ENCODE measurements around the gene NOX5.
"Not testable (repeated sequence)": the region's sequence is repeated elsewhere in the genome, so short reads cannot be mapped to it uniquely, and the experiment has no call there.

NOX5 gene

GRCh38 chr15:69060744-69061143 lies 46.2 kb downstream of the NOX5 start:
- DNase-seq, result no peak

GRCh38 chr15:69061414-69061842 lies 46.9 kb downstream of the NOX5 start:
- no peak for DNase-seq

- no peak for DNase-seq
Observed at GRCh38 chr15:69064649-69065048, 50.2 kb downstream of the NOX5 start.

DNA sequence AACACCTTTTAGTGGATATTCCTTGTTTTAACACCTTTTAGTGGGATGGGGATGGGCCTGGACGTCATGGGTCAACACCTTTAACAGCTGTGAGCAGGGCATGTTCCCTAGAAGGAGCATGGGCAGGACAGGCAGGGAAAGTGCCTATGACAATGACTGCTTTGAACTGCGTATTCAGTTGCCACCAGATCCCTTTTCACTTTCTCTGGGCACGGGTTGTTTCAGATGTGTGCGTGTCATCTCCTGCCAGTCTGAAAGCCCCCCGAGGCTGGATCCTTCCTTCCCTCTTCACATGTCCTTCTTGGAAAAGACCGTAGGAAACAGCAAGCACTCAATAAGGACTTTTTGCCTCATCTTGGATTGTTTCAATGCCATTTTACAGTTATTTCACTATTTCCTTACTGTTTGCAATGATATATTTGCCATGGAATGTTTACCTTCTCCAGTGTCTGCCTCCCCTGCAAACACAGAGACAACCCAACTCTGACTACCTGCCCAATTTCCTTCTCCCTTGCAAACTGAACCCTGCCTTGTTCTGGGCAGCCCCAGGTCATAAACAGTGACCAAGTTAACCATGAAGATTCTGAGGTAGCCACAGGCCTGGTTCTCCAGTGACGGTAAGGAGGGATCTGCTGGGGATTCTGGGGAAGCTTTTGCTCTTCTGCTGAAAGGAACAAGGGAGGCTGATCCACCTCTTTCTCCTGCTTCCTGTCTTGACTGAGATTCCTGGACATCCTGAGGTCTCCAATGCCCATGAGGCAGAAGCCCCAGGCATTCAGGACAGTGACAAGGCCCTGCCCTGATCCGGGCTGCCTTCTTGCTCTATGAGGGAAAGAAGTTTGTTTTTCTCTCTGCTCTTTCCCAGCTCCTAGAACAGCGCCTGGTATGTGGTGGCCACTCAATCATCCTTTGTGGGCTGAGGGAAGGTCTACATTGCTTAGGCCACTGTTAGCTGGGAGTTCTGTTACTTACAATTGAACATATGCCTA lies 51.8 kb downstream of the NOX5 start:
- no peak for DNase-seq

DNA sequence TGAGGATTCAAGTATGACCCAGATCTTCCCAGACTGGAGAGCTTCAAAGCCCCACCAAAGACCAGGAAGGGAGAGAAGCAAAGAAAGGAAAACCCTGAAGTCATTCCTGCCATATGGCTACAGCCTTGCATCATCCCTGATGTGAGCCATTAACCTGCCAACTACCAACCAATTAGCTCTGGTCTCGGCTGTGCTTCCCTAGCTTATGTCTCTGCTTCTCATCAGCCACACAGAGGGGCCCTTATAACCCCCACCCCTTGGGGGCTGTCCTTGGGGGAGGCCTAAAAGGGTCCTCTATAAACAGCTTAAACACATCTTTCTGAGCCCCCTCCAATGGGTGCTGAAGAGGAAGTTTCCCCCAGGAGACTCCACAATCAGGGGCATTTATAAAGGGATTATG lies 52.8 kb downstream of the NOX5 start:
- DNase-seq, result no peak

- DNase-seq, result no peak
Observed at GRCh38 chr15:69068157-69068556, 53.7 kb downstream of the NOX5 start.

DNA sequence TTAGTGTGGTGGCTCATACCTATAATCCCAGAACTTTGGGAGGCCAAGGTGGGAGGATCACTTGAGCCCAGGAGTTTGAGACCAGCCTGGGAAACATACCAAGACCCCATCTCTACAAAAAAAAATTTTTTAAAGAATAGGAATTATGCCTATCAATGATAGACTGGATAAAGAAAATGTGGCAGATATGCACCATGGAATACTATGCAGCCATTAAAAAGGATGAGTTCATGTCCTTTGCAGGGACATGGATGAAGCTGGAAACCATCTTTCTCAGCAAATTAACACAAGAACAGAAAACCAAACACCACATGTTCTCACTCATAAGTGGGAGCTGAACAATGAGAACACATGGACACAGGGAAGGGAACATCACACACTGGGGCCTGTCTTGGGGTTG lies 54.8 kb downstream of the NOX5 start:
- not testable (repeated sequence) for DNase-seq

- DNase-seq, result no peak
Observed at GRCh38 chr15:69069996-69070395, 55.5 kb downstream of the NOX5 start.

GRCh38 chr15:69070396-69070795 lies 55.9 kb downstream of the NOX5 start:
- no peak for DNase-seq

- no peak for DNase-seq
Observed at GRCh38 chr15:69071260-69071659, 56.8 kb downstream of the NOX5 start.

GRCh38 chr15:69072906-69073305 lies 58.4 kb downstream of the NOX5 start:
- no peak for DNase-seq

DNA sequence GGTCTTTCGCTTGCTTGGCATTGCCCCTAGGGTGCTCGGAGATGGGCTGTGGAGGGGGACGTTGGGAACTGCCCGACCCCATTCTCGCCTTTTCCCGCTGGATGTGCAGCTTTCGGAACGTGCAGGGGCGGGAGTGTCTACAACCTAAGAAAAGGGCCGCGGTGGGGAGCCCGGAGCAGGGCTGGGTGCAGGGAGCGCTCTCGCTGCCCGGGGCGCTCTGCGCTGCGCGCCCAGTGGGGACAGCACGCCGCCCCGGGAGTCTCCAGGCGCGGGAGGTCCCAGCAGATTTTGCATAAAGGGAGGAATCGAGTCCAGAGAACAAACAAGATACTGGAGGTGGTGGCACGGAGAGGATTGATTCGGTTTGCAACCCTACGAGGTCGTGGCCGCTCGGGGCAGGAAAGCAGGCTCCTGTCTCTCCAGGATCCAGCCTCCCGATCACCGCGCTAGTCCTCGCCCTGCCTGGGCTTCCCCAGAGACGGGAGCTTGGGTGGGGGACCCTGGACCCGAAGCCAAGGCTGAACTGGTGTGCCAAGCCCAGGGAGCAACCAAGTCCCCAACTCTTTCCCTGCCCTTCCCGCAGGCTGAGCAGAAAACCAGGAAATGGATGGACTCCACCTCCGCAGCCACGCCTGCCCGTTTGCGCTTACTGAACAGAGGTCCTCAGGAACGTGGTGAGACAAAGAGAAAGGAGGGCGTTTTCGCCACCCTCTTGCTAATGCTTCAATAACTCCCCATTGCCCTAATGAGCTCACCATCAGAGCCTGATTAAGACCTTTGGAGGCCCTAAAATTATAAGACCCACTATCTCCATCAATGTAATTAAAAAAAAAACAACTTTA lies 59.7 kb downstream of the NOX5 start:
- no peak for DNase-seq

DNA sequence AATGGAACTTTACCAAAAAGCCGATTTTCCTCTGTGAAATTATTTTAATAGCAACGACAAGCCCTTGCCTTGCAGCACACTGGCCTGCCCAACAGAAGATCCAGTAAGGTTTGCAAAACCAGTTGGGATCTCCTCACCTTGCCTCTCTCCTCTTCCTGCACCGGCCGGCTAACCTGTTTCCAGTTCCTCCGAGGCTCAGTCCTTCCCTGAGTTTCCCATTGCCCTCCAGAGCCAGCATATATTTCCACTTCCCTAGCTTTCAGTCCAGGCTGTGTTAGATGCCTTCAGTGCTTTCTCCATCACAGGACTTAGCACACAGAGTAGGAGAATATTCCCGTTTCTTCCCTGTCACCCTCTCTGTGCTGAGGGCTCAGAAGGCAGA lies 60.3 kb downstream of the NOX5 start:
- DNase-seq, result no peak

DNA sequence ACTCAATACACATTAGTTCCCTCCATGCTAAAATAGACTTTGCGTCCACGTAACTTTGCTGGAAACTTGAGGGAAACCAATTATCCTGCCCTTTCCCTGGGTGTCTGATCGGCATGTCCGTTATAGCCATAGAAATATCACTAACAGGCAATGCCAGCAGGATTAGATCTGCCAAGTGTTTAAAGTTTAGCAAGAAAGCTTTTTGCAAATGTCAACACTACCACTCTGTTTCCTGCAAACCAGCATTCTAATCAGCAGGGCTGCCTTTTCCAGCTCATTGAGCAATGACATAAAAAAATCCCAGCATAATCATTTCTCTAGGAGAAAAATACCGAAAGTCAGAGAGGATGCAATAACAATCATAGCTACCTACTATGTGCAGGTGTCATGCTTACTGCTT lies 60.9 kb downstream of the NOX5 start:
- no peak for DNase-seq

- DNase-seq, result no peak
Observed at GRCh38 chr15:69076756-69077155, 62.3 kb downstream of the NOX5 start.

DNA sequence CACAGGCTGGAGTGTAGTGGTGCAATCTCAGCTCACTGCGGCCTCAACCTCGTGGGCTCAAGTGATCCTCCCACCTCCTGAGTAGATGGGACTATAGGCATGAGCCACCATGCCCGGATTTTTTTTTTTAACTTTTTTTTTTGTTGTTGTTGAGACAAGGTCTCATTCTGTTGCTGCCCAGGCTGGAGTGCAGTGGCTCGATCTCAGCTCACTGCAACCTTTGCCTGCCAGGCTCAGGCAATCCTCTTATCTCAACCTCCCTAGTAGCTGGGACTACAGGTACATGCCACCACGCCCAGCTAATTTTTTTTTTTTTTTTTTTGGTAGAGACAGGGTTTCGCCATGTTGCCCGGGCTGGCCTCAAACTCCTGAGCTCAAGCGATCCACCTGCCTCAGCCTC lies 64.1 kb downstream of the NOX5 start:
- DNase-seq, result no peak

- DNase-seq, result no peak
Observed at GRCh38 chr15:69080295-69081248, 66.1 kb downstream of the NOX5 start.

- DNase-seq, result no peak
Observed at GRCh38 chr15:69081310-69082004, 67.0 kb downstream of the NOX5 start.

DNA sequence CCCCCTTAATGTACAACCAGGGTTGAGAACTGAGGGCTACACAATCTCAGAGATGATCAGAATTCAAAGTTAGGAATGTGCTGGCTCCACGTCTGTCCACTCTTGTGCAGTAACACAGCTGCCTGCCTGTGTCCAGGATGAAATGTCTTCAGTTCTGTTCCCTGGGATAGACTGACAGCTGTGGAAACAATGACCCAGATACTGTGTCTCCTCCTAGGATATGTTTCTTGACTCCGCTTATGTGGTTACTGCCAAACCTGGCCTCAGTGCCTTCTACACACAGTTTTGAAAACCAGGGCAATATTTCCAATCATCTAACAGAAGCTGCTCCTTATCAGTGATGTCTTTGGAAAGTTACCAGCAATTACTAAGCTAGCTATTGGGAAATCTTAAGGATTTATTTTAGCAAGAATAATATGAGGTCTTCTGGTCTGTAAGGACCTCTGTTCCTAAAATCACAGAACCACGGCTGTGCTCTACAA lies 67.6 kb downstream of the NOX5 start:
- no peak for DNase-seq

- DNase-seq, result no peak
Observed at GRCh38 chr15:69082554-69082953, 68.1 kb downstream of the NOX5 start.

DNA sequence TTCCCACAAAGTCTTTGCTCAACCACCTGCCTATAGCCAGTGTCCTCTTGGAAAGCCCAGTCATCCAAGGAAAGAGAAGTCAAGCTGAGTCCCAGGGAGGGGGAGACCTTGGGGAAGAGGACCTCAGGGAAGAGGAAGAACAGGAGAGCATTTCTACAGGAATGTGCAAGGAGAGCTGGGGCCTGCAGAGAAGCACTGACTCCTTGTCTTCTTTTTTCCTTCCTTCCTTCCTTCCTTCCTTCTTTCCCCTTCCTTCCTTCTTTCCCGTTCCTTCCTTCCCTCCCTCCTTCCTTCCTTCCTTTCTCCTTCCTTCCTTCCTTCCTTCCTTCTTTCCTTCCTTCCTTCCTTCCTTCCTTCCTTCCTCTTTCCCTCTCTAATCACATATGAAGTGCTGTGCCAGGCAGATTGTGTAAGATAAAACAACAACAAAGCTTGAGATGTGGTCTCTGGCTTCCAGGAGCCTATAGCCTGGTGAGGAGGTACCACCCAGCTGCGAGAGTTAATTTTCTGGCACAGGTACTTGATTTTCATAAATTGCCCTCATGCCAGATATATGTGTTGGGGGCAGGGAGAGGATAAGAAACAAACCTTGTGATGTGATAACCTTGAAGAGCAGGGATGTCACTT lies 70.0 kb downstream of the NOX5 start:
- no peak for DNase-seq

Measured in stimulated activated CD4-positive, alpha-beta T cell treated with anti-CD3 and anti-CD28 coated beads, Interleukin-4, amount 100 ng/mL, for 1 hour (primary cell).